Measurements from ENCODE around the gene PACS1.

PACS1 gene

DNA sequence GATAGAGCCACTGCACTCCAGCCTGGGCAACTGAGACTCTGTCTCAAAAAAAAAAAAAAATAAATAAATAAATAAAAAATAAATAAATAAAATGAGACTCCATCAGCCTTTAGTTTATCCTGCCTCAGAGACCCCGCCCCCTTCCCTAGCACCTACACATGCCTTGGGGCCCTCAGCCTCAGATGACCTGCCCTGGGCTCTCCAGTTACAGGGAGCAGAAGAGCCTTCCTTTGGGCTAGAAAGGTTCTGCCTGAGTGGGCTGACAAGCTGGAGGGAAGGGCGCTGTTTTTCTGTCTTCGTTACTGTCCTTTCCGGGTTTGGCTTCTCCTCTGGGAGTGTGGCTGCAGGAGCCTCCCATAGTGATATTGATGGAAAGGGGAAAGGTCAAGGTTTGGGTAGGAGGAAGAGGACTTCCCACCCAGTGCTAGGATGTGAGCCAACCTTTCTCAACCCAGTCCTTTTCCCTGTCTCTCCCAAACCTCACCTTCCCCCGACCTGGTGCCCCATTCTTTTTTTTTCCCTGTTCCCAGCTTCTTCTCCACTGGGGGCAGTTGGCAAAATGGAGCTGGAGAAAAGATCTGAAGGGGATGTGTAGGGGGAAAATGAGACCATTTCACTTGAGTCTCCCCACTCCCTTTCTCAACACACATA lies 19.4 kb upstream of the PACS1 start:
- no peak for DNase-seq

DNA sequence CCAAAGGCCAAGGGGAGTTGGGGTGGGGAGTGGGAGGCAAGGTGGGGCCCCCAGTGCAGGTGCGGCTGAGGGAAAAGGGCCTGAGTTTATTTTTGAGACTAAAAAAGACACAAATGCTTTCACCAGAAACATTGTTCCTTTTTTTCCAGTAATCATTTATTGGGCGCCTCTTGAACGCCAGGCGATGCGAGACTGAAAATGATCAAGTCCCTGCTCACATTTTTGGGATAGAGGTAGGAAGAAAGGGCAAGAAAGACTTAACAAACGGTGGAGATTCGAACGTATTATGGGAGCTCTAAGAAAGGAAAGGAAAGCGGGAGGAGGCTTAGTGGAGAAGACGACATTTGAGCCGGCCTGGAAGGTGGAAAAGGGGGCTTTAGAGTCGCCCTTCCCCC lies 18.7 kb upstream of the PACS1 start:
- DNase-seq, result no peak

DNA sequence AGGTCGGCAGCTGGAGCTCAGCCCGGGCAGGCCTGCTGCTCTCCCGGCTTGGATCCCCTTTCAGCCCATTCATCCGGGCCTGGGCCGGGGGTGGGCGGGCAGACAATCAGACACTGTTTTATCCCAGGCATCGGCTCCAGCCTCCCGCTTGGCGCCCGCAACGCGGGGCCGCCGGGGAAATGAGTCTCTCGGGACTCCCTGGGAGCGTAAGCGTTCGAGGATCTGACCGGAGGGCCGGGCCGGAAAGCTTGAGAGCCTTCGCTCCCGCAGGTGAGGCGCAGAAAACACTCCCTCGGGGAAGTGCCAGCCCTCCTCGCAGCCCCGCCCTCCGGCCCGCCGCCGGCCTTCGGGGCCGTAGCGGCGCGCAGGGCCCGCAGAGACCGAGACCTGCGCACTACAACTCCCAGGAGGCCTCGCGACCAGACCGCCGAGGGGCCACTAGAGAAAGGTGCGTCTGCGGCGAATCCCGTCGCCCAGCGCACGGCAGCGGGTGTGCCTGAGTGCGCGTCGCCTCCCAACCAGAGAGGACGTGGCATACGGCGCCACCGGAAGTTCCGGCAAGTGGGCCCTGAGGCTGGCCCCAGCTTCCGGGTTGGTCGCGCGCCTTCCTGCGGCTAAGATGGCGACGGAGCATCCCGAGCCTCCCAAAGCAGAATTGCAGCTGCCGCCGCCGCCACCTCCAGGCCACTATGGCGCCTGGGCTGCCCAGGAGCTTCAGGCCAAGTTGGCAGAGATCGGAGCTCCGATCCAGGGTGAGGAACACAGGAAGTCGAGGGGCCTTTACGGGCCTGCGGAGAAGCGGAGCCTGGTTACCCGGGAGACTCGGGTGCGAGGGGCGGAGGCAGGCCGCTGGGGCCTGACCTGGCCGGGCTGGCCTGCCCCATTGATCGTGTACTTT lies 18.1 kb upstream of the PACS1 start, which contains the start of gene SF3B2:
TSS of gene SF3B2 (plus strand) at position 599 of the 898 bp plus-strand sequence. CDS start at position 620, 21 bp downstream.
- DNase-seq, result peak; percentile 95

DNA sequence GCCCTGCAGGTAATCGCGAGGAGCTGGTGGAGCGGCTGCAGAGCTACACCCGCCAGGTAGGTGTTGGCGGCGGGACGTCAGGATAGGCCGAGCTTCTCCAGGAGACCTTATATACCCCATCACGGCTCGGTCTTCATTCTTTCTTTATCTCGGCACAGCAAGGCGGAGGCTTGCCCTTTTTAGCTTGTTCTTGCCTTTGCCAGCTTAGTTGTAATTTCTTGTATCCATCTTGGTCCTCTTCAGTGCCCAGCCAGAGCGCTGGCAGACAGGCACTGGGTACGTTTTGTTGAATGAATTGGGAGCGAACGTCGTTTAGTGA lies 17.4 kb upstream of the PACS1 start:
- DNase-seq, result no peak

DNA sequence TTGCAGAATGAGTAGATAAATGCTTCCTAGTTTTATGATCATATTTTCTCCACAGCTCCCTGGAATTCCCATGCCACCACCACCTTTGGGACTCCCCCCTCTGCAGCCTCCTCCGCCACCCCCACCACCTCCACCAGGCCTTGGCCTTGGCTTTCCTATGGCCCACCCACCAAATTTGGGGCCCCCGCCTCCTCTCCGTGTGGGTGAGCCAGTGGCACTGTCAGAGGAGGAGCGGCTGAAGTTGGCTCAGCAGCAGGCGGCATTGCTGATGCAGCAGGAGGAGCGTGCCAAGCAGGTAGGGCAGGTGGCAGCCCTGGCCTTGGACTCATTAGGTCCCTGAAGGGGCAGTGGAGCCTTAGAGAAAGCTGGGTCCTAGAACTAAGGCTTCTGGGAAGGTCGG lies 15.1 kb upstream of the PACS1 start:
- no peak for DNase-seq

DNA sequence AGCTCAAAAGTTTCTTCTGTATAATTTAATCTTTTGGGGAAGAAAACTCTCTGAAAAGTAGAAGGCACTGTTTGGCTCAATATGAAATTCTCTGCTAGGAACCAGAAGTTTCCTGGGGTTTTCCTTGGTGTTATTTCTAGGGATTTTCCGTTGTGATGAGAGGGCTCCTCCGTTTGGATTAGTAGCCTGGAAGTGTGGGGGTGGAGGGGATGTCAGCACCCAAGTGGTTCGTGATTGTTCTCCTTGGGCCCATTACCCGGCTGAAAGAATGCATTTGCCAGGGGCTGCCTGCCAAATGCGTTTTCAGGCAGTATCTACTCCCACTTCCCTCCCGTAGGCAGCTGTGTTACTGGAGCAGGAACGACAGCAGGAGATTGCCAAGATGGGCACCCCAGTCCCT lies 13.6 kb upstream of the PACS1 start:
- DNase-seq, result no peak

DNA sequence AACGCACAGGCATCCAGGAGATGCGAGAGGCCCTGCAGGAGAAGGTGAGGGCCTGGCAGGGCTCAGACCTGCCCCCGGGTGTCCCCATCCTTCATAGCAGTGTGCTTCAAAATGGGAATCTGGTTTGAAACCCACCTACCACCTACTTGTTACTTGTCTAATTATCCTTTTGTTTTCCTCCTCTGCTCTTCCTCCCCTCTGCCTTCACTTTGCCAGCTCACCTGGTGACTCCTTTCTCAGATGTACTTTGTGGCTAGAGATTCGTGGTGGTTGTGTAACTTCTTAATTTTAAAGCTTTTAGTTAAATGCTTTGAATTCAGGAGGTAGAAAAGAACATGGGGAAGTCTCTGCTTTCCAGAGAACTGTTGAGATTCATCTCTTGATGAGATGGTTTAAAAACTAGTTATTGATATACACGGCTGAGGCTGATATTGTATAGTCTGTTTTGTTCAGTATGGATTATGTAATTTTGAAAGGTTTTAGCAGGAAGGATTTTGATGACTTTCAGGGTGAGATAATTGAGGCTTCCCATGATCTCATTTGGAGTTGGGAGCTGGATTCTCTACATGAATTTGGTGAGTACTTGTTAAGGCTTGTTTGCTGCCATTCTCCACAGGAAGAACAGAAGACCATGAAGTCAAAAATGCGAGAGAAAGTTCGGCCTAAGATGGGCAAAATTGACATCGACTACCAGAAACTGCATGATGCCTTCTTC lies 9.9 kb upstream of the PACS1 start:
- no peak for DNase-seq

DNA sequence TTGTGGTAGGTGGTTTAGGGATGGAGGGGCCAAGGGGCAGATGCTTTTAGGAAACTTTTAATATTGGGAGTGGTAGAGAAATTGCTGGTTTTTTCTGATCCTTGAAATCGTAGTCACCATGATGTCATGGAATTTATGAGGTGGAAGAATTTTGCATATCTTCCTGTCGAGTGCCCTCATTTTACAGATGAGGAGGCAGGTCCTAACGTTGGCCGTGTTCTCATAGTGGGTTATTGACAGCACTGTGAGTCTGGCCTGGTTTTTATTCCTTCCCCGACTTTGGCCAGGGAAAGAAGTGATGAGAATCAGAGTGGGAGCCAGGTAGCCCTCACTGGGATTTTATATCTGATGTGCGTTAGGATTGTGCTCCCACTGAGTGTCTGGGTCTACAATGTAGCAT lies 8.8 kb upstream of the PACS1 start:
- no peak for DNase-seq

DNA sequence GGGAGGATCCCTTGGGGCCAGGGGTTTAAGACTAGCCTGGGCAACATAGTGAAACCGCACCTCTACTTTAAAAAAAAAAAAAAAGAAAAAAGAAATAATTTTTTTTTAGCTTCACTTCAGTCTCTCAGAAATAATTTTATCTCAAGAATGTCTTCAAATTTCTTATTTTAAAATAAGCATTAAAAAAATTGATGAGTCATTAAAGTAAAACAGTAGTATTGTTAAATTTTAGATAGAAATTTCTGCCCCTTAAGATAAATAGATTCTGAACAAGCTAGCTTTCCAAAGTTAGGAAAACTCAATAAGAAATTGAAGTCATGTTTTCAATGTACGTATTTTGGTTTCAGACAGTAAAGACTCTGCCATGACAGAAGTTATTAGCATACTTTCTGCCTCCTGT lies 7.7 kb upstream of the PACS1 start:
- no peak for DNase-seq

DNA sequence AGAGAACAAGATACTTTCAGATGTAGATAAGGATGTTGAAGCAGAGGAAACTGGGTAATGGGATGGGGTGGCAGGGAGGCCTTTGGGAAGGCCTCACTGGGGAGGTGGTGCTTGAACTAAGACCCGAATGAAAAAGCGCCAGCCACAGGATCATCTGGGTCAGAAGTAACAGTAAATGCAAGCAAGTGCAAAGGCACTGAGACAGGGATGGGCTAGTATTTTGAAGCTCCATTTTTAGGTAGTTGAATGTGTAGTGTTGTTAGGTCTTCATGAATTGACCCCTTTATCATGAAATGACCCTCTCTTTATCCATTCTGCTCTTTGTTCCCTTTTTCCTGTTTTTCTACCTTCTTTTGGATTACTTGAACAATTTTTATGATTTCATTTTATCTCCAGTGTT lies 6.2 kb upstream of the PACS1 start:
- DNase-seq, result no peak

DNA sequence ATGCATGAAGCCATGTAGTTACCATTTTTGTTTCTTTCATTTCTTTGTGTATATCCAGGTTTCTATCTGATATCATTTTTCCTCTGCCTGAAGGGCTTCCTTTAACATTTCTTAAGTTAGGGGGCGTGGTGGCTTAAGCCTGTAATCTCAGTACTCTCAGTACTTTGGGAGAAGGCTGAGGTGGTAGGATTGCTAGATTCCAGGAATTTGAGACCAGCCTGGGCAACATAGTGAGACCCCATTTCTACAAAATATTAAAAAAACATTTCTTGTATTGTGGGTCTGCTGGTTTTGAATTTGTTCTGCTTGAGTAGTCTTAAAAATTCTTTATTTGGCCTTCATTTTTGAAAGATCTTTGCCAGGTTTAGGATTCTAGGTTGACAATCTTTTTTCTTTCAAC lies 5.5 kb upstream of the PACS1 start:
- no peak for DNase-seq

DNA sequence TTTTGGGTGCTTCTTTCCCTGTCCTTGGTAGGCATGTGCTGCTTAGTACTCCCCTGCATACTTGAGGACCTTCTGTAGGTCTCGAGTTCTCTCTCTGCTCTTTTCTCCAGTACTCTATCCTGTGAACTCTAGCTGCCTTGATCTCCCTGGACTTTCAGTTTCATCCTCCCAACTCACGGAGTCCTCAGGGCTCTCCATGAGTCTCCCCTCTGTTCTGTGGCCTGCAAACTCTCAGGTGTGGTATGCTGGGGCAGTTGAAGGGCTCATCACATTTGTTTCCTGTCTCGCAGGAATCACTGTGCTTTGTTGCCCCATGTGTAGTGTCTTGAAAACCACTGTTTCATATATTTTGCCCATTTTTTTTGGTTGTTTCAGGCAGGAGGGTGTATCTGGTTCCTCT lies 3.3 kb upstream of the PACS1 start:
- DNase-seq, result no peak

DNA sequence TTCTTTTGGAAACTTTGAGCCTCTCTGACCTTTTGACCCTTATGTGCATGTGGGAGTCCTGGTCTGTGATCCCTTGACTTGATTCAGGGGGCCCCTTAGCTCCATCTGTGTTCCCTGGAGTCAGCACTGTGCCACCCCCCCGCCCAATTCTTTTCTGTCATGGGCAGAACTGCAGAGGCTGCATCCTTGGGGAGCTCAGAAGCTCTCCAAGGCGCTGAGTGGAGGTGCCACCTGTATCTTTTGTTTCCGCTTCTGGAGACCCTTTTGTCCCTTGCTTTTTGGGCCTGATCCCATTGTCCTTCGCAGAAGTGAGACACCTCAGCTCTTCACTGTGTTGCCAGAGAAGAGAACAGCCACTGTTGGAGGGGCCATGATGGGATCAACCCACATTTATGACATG lies 2.4 kb upstream of the PACS1 start:
- no peak for DNase-seq

DNA sequence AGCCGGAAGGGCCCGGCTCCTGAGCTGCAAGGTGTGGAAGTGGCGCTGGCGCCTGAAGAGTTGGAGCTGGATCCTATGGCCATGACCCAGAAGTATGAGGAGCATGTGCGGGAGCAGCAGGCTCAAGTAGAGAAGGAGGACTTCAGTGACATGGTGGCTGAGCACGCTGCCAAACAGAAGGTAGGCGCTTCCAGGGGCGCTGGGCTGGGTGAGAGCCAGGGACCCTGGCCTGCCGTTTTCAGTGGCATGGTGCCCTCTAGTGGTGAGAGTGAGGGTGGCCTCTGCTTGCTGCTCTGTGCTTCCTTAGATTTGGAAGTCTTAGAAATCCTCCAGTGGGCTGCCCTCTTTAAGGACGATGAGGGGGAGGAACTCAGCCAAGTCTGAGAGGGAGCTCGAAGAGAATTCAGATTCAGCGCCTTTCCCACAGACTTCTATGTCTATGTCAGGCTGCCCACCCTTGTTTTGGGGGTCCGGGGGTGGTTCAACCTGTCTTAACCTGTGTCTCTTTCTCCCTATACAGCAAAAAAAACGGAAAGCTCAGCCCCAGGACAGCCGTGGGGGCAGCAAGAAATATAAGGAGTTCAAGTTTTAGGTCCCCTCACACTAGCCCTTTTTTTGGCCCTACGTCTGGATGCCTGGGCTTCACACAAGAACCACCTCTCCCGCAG lies 1.8 kb upstream of the PACS1 start:
- peak; percentile 52 for DNase-seq

DNA sequence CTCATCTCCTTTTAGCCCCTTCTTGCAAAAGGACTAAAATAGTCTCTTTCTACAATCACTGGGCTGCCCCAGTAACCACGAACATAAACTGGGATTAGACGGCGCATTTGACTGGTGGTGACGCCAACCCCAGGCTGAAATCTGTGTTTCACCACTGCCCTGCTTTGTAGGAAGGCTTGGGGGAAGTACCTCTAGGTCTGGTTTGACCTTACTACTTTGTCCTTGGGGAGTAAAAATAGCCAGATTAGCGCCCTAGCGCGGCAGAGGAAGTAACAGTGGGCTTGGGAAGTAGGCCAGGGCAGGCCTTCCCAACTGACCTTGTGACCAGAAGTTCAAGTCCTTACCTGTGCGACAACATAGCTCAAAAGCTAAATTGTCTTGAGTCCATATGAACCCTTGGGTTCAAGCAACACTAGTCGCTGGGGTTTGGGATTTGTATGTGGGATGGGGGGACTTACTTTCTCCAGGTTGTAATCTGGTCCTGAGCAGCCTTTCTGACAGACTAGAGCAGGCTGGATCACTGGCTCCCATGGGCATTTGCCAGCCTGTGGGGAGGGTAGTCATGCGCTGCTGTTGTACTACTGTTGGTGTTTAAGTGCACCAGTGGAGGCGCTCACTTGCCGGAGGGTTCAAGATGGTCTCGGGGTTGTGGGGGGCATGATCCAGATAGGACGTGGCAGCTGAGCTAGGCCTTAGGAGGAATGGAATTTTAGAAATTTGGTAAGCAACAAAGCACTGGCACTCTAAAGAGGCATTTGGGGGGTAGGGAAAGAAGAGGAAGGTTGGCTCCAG lies 953 bp upstream of the PACS1 start:
- DNase-seq, result no peak

DNA sequence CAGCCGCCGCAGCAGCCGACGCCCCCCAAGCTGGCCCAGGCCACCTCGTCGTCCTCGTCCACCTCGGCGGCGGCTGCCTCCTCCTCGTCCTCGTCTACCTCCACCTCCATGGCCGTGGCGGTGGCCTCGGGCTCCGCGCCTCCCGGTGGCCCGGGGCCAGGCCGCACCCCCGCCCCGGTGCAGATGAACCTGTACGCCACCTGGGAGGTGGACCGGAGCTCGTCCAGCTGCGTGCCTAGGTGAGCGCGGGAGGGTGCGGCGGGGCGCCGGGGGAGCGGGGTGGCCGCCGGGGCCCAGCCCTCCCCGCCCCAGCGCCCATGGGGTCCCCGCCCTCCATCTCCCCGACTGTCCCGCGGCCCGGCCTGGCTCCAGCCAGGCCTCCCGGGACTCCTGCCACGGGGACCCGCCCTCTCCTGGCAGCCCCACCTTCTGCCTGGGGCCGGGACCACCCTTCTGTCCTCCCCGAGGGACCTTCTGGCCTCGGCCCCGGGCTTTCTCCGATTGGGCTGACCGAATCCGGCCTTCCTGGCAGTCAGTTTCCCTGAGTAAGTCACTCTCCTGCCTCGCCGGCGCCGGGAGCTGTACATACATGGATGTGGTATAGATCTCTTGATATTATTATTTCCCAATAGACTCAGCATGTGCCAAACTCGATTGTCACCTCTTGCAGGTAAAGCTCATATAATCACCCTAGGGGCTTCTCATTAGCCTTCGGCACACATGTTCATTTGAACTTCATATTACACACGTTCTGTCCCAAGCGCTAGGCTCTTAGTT lies 720 bp downstream of the PACS1 start:
- no peak for DNase-seq

DNA sequence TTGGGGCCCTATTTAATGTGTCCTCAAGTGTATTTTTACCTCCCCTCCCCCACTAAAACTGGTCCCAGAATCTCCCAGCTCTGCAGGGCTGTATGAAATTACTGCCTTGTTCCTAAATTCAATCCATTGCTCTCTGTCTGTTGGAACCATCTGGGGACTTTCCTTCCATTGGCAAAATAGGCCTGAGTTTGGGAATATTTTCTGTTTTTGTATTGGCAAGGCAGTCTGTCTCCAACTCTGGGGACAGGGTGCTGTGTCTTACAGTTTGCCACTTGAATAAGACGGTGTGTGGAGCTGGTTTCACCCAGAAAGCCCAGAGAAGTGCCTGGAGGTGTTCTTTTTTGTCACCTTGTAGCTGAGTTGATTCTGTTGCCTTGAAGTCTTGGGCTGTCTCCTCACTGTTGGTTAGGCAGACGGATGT lies 1.3 kb downstream of the PACS1 start:
- DNase-seq, result no peak

DNA sequence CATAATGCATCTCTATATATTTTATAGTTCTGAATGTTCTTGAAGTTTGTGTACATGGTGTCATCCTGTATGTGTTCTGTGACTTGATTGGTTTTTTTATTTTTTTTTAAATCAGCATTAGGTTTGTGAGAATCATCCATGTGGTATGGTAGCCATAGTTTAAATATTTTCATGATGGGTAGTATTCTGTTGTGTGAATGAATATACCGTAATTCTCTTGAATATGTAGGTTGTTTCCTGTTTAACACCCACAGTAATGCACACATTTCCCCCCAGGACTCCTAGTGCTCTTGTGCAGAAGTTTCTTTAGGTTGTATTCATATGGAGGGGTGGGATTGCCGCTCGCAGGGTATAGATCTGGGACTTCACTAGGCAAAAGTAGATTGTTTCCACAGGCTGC lies 2.0 kb downstream of the PACS1 start:
- no peak for DNase-seq

DNA sequence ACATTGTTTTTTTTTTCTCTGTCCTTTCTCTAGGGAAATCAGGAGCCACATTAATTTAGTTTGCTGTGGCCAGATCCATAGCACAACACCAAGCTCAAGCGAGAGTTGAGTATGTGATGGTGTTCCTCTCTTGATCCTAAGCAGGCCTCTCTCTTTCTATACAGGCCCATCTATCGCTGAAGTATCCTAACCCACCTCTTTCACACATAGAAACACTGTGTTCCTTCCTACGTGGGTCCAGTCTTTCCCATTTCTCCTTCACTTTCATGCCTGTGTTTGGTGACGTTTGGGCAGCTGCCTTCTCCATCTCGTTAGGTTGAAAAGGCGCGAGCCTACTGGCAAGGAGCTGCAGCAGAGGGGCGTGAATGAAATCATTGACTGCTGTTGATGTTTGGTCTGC lies 2.4 kb downstream of the PACS1 start:
- no peak for DNase-seq

DNA sequence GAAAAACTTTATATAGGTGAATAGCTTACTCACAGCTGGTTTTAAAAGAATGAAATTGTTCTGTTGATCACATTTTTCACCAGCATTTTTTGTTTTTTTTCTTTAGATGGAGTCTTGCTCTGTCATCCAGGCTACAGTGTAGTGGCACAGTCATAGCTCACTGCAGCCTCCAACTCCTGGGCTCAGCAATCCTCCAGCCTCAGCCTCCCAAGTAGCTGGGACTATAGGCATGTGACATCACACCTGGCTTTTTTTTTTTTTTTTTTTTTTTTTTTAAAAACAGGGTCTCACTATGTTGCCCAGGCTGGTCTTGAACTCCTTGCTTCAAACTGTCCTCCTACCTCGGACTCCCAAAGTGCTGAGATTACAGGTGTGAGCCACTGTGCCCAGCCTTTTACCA lies 3.6 kb downstream of the PACS1 start:
- DNase-seq, result no peak

DNA sequence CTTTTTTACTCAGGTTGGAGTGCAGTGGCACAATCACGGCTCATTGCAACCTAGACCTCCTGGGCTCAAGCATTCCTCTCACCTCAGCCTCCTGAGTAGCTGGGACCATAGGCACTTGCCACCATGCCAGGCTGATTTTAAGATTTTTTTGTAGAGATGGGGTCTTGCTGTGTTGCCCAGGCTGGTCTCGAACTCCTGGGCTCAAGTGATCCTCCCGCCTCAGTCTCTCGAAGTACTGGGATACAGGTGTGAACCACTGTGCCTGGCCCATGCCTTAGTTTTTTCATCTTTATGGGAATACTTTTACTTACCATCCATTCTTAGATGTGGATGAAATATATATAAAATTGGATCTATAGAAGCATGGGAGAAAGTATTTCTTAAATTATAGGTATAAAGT lies 5.2 kb downstream of the PACS1 start:
- DNase-seq, result no peak

DNA sequence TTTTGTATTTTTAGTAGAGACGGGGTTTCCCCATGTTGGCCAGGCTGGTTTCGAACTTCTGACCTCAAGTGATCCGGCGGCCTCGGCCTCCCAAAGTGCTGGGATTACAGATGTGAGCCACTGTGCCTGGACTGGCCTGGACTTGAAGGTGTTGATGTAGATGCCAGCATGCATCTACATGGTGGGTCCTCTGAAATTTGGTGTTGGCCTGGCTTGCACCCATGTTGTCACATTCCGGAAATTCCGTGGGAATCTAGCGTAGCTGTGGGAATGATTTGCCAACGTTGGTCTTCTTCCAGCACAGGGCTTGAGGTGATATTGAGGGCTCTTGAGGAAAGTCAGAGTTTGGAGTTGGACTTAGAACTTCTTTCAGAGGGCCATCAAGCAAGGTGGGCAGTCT lies 6.5 kb downstream of the PACS1 start:
- no peak for DNase-seq

Data from NCI-H748 treated with DMSO at 0.1 percent for 48 hours (cell line).